HFFc6 (cell line): ENCODE results near the gene PEMT. TPM values are rescaled to one million over a fixed set of nuclear protein-coding genes. Genes with fewer than 3 reads are reported as not detected.

ENCODE experiments used
- DNase-seq: peaks from one replicate; pipeline ENCODE4 v3.0.0-alpha.2; 2018
- H3K27ac Mint-ChIP-seq: 2 replicates; pipeline ENCODE4 v1.8.0; 2020; ENCODE audit warnings: mild to moderate bottlenecking, mixed read lengths
- H3K27me3 Mint-ChIP-seq: 2 replicates; pipeline ENCODE4 v1.8.0; 2021; ENCODE audit warnings: mild to moderate bottlenecking, moderate library complexity, mixed read lengths; ENCODE audit not compliant: insufficient read depth
- H3K36me3 Mint-ChIP-seq: 2 replicates; pipeline ENCODE4 v1.8.0; 2021; ENCODE audit warnings: low read depth, mixed read lengths
- H3K4me1 Mint-ChIP-seq: 2 replicates; pipeline ENCODE4 v1.8.0; 2020; ENCODE audit warnings: low read depth, mixed read lengths
- H3K4me3 Mint-ChIP-seq: 2 replicates; pipeline ENCODE4 v1.8.0; 2020; ENCODE audit warnings: mild to moderate bottlenecking, moderate library complexity, mixed read lengths
- H3K9me3 Mint-ChIP-seq: 2 replicates; pipeline ENCODE4 v1.8.0; 2020; ENCODE audit warnings: mild to moderate bottlenecking, mixed read lengths
- total RNA-seq, 6 experiments: library from RNA; stranded (reverse); fragmentation: NEBNext Ultra II Directional; extraction: Animal tissue kit (Norgen Biotek cat#: 25700); gene quantifications; 2 replicates in 1 of 6; 3 replicates in 5 of 6; pipeline ENCODE4 v1.2.3, GENCODE V29; 2021
- TF ChIP-seq, protein P1 (sequence below): fragments of 200-600 bp; sonication (generic); IDR thresholded peaks from 2 replicates; pipeline ENCODE4 v1.5.0; 2021; ENCODE audit warnings: antibody characterized with exemption, mild to moderate bottlenecking

Gene PEMT
- total RNA-seq, 6 experiments from 2014 or later, result 33.0 to 49.2 (median 44.0) TPM

- Mint-ChIP-seq H3K4me3 (no peak overlapping the region), H3K27ac (no peak overlapping the region), H3K4me1 (peaks cover 21% of the 10 kb centered on the region), H3K27me3 (peaks cover 11% of the 10 kb centered on the region), H3K9me3 (no peaks in the 10 kb centered on the region), H3K36me3 (no peaks in the 10 kb centered on the region; the same call in 1 of the 2 replicates)
- no peak for DNase-seq
- TF ChIP-seq, protein P1, sequence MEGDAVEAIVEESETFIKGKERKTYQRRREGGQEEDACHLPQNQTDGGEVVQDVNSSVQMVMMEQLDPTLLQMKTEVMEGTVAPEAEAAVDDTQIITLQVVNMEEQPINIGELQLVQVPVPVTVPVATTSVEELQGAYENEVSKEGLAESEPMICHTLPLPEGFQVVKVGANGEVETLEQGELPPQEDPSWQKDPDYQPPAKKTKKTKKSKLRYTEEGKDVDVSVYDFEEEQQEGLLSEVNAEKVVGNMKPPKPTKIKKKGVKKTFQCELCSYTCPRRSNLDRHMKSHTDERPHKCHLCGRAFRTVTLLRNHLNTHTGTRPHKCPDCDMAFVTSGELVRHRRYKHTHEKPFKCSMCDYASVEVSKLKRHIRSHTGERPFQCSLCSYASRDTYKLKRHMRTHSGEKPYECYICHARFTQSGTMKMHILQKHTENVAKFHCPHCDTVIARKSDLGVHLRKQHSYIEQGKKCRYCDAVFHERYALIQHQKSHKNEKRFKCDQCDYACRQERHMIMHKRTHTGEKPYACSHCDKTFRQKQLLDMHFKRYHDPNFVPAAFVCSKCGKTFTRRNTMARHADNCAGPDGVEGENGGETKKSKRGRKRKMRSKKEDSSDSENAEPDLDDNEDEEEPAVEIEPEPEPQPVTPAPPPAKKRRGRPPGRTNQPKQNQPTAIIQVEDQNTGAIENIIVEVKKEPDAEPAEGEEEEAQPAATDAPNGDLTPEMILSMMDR, result no peak
These were observed 80.8 kb downstream of the PEMT start for GRCh38 chr17:17510456-17511292.

DNA sequence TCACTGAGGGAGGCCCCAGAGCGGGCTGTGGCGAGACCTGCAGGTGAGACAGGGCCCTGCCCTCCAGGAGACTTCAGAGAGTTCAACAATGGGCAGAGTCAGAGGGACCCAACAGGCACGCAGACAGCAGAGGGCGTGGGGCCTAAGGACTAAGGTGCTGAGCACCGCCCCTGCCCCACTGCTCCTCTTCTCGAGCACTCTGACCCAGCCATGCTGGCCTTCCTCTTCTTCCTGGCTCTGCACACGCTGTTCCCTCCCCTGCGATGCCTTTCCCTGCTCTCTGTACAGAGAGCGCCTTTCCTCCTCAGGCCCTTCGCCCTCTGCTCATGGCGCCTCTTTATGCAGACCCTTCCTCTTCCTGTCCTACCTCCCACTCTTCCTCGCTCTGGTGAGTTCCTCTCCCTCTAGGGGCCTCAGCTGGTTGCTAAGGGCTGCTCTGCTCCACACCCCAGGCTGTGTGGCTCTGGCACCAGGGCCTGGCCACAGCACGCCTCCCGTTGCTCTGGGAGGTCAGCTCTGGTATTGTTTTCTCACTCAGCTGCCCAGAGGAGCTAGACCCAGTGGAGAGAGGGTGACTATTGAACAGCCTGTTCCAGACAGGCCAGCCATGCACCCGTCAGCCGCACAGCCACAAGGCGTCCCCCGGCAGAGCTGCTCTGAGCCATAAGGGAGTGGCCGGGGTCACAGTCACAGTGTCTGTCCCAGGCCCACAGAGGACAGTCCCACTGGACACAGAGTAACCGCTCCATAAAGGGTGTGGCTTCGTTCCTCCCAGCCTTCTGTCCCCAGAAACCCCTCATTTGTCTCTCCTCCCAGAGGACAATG is 81.7 kb downstream of the PEMT start:
- DNase-seq, result no peak
- Mint-ChIP-seq H3K9me3 (no peaks in the 10 kb centered on the region), H3K4me3 (no peak overlapping the region), H3K36me3 (no peaks in the 10 kb centered on the region; the same call in 1 of the 2 replicates), H3K4me1 (peaks cover 13% of the 10 kb centered on the region), H3K27me3 (peaks cover 11% of the 10 kb centered on the region), H3K27ac (no peak overlapping the region)
- TF ChIP-seq, protein P1, result 0 out of 2 replicates have a peak, but pooled peaks have one; percentile 6

- H3K36me3 Mint-ChIP-seq, result no peaks in the 10 kb centered on the region; the same call in 1 of the 2 replicates
- no peaks in the 10 kb centered on the region for H3K9me3 Mint-ChIP-seq
- TF ChIP-seq, protein P1, result no peak
- H3K27me3 Mint-ChIP-seq, result peaks cover 15% of the 10 kb centered on the region
- H3K4me3 Mint-ChIP-seq, result no peak overlapping the region
- DNase-seq, result no peak
- peaks cover 11% of the 10 kb centered on the region for H3K4me1 Mint-ChIP-seq
- no peak overlapping the region for H3K27ac Mint-ChIP-seq
These were observed 82.6 kb downstream of the PEMT start for GRCh38 chr17:17508646-17509591.

DNA sequence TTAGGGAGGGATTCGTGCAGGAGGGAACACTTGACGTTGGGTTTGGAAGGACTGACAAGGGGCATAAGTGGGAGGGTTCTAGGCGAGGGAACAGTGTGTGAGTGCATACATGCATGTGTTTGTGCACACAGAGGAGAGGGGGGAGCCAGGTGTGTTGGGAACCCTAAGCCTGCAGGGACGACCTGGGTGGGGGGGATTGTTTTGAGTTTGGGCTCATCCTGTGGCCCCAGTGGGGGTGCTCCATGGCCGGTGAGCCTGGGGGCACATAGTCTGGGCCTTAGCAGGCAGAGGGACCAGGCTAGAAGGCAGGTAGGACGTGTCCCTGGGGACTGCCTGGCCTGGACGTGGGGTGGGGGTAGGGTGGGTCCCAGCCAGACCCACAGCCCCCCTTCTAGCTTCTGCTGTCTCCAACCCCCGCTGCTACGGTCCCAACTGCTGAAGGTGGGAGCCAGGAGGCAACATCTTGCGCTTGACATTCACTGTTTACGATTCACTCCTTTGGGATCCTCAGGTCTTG is 83.4 kb downstream of the PEMT start:
- H3K27ac Mint-ChIP-seq, result no peak overlapping the region
- peaks cover 11% of the 10 kb centered on the region for H3K4me1 Mint-ChIP-seq
- TF ChIP-seq, protein P1, result no peak
- no peak for DNase-seq
- no peaks in the 10 kb centered on the region; the same call in 1 of the 2 replicates for H3K36me3 Mint-ChIP-seq
- H3K27me3 Mint-ChIP-seq, result peaks cover 15% of the 10 kb centered on the region
- H3K9me3 Mint-ChIP-seq, result no peaks in the 10 kb centered on the region
- H3K4me3 Mint-ChIP-seq, result no peak overlapping the region
